ENCODE results near the gene PCBP3. TPM values are rescaled to one million over a fixed set of nuclear protein-coding genes. Genes with fewer than 3 reads are reported as not detected.

PCBP3 gene
- total and polyA plus RNA-seq, 10 of the 15 experiments (the other 5 are each of a cell fraction or from before 2014, with no cell fraction given), result 0.09 to 1.3 (median 0.46) TPM; not detected in 3

GRCh38 chr21:45979141-45979631 lies 335.7 kb downstream of the PCBP3 start:
- BruUV-seq (replicated peaks), result no TSS peak
- intact Hi-C loops (cut with micrococcal nuclease; ENCODE audit: unreplicated experiment) (no loop called here), in situ Hi-C loops (cut with MboI) (no loop called here)
- Histone ChIP-seq H4K20me1 (ENCODE audit: control insufficient read depth, insufficient read depth) (no peaks in the 10 kb centered on the region), H3K9me3 (replicated peaks; ENCODE audit: control insufficient read depth, insufficient read depth, low read length) (no peaks in the 10 kb centered on the region), H3K27me3 (replicated peaks in 1 of 2; ENCODE audit: control insufficient read depth in 2 of 2, insufficient read depth in 2 of 2, low read length in 1 of 2) (peaks cover 4 to 7% of the 10 kb centered on the region in 2 experiments; a peak in 2 of 4 replicates), H3K27ac (ENCODE audit: control insufficient read depth, insufficient read depth) (no peak overlapping the region), H3K4me1 (ENCODE audit: control insufficient read depth, insufficient read depth, low read length) (no peaks in the 10 kb centered on the region; the same call in 1 of the 2 replicates), H3K9ac (ENCODE audit: control insufficient read depth, insufficient read depth, low read length) (no peak overlapping the region), H3K36me3 (ENCODE audit: control insufficient read depth in 2 of 2, insufficient read depth in 2 of 2, low read length in 1 of 2) (no peaks in the 10 kb centered on the region), H3K4me2 (ENCODE audit: control insufficient read depth, insufficient read depth) (no peak overlapping the region), H2AFZ (ENCODE audit: control insufficient read depth, low read depth, low read length) (no peak overlapping the region), H3K4me3 (no peak overlapping the region), H3K79me2 (ENCODE audit: control insufficient read depth, insufficient read depth, low read length) (no peaks in the 10 kb centered on the region)
- FAIRE-seq (no peak), DNase-seq (ENCODE audit: low read depth, low spot score) (no peak), ATAC-seq (no peak)
- WGBS (ENCODE audit: insufficient coverage, insufficient replicate concordance, low lambda C conversion rate, missing lambda C conversion rate), result 61% methylated on average over 15 of the region's 20 CpGs
- RAD21 ChIA-PET (ENCODE audit: unreplicated experiment), result no interaction called here
- SMC1A ChIA-PET (ENCODE audit: uncharacterized antibody, unreplicated experiment), result no interaction called here
- CTCF ChIA-PET, result no interaction called here
- TF ChIP-seq CEBPB (IDR thresholded peaks at IDR 0.05; ENCODE audit: borderline replicate concordance in 1 of 2, low read depth in 2 of 2, low read length in 2 of 2) (no peak), POLR2AphosphoS5 (IDR thresholded peaks at IDR 0.05; ENCODE audit: low read length) (no peak), ELK1 (IDR thresholded peaks at IDR 0.05; ENCODE audit: low read depth, low read length) (no peak), ZNF384 (IDR thresholded peaks at IDR 0.05; ENCODE audit: borderline replicate concordance, low read depth, low read length) (no peak), MAX (IDR thresholded peaks at IDR 0.05; ENCODE audit: low read depth, low read length) (no peak), ZNF274 (IDR thresholded peaks at IDR 0.05; ENCODE audit: insufficient read depth, insufficient read length) (no peak), IRF5 (IDR thresholded peaks at IDR 0.05; ENCODE audit: borderline replicate concordance) (no peak), KLF5 (IDR thresholded peaks at IDR 0.05; ENCODE audit: partially characterized antibody) (no peak), ATF2 (IDR thresholded peaks at IDR 0.05; ENCODE audit: low read length) (no peak), RBBP5 (conservative IDR thresholded peaks at IDR 0.05) (no peak), WRNIP1 (IDR thresholded peaks at IDR 0.05; ENCODE audit: borderline replicate concordance, low read depth, low read length) (no peak), ZBTB4 (CRISPR knock-in tag; IDR thresholded peaks at IDR 0.05) (no peak), PML (IDR thresholded peaks at IDR 0.05; ENCODE audit: low read length) (no peak), CBFB (IDR thresholded peaks at IDR 0.05; ENCODE audit: low read depth) (no peak), DPF2 (IDR thresholded peaks at IDR 0.05) (no peak)
- POLR2A ChIA-PET, result no interaction called here

All from GM12878 (cell line).